GF-D8 (cell line): ENCODE measurements around the gene KDM1A.
A peak's percentile ranks its signal among the peaks of the same experiment; 100 is the strongest.

Experiments used
- DNase-seq: peaks from one replicate; lab custom pipeline; 2025; lab: John Stamatoyannopoulos, UW

The KDM1A gene

DNA sequence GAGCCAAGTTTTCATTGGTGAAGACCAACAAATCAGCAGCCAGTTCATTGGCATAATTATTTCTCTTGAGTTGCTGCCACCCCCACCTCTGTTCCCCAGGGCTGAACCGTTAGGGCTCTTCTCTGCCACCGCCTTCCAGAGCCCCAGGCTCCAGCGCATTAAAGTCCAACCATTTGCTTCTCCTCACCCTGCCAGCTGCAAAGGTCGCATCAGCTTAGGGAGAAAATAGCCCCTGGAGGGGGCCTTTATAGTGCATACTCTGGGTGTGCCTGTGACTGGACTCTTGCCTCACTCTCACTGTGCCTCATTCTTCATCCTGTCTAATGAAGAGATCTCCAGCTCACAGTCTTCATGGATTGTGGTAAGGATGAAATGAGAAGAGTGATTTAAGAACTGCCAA lies 50.4 kb downstream of the KDM1A start:
- DNase-seq, result no peak

DNA sequence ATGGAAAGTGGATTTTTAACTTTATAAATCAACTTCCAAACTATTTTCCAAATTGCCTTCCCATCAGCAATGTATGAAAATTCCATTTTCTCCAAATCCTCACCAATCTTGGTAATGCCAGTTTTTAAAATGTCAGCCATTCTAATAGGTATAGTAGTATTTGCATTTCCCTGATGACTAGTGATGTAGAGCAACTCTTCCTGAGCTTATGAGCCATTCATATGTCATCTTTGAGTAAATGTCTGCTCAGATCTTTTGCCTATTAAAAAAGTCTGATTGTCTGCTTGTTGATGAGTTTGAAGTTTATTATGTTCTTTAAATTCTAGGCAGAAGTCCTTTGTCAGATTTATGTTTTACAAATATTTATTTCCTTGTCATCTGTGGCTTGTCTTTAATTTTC lies 54.7 kb downstream of the KDM1A start:
- DNase-seq, result no peak

DNA sequence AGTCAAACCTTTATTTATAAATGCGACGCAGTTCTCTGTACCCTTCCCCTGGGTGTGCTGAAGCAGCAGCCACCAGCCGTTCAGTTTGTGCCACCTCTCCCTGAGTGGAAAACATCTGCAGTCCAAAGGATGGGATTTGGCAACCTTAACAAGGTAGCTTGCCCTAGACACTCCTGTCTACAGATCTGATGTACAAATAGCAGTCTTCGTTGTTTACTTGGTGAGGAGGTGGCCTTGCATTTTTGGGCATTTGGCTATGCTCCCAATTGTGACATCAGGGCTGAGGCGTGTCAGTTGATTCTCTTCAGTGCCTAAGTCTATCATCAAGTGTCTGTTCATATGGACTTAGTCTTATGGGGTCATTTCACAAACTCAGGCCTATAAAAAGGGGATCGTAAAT lies 59.8 kb downstream of the KDM1A start:
- no peak for DNase-seq

DNA sequence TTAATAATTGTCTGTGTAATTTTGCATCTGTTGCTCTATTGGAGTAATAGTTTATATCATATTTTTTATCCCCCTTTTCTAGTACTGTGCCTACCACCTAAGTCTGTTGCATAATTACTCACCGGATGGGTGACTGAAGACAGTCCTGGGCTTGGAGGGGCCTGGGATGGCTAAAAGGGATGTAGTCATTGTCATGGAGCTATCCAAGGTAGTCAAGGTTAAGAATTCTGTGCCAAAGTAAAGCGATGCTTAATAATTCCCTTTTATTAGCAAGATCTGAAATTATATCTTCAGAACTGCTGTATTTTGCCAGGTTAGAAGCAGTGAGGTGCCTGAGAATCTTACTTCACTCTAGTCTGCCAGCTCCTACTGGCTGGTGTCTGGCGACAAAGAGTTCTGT lies 61.6 kb downstream of the KDM1A start:
- no peak for DNase-seq

DNA sequence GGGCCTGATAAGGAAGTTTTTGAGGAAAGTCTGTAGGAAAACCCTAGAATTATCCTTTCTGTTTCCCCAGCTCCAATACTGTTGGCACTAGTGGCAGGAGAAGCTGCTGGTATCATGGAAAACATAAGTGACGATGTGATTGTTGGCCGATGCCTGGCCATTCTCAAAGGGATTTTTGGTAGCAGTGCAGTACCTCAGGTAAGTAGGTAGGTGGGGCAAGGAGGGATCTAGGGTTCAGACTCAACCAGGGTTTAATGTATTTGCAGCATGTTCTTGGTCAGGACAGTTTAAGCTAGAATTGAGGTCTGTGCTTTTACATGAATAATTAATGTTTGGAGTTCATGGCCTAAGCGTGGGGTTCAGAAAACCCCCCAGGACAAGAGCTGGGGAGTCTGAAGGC lies 62.1 kb downstream of the KDM1A start:
- no peak for DNase-seq

DNA sequence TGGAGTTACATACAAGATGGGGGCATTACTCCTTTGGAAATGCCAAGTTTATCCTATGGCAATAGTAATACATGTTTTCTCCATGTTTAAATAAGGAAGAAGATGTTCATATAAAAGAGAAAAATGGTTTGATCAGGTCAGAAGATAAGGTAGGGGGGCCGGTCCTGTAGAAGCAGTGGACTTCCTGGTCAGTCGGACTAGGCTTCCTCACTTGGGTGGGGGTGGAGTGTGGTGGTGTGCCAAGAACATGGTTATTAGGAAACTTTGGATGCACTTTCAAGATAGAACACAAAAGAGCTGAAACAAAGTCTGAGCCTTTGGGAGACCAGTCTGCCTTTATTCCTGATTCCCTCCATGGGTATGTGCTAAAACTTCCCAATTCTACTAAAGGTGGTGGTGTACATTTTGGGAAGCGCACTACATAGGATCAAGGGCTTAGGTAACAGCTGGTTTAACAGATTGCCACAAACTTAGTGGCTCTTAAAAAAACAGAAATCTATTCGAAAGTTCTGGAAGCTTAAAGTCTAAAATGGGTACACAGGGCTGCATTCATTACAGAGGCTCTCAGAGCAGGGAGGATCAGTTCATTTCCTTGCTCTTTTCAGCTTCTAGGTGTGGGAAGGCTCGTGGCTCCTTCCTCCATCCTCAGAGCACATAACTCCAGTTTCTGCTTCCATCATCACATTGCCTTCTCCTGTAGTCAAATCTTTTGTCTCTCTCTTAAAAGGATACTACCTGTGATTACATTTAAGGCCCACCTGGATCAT lies 64.6 kb downstream of the KDM1A start:
- DNase-seq, result no peak

DNA sequence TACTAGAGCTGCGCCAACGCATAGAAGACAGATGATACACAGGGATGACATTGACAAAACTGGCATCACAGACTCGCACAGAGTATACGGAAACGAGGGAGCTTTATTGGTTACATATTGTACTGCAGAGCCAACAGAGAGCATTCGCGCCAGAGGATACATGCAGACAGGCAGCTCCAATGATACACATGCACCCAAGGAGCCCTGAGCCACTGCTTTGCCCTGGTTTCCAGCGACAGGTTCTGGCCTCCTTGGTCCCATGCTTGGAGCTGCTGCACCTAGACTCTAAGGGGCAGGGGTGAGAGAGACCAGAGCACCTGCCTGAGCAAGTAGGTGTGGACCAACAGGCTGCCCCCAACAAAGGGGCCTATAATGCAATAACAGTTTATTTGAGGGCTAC lies 65.6 kb downstream of the KDM1A start:
- DNase-seq, result no peak

DNA sequence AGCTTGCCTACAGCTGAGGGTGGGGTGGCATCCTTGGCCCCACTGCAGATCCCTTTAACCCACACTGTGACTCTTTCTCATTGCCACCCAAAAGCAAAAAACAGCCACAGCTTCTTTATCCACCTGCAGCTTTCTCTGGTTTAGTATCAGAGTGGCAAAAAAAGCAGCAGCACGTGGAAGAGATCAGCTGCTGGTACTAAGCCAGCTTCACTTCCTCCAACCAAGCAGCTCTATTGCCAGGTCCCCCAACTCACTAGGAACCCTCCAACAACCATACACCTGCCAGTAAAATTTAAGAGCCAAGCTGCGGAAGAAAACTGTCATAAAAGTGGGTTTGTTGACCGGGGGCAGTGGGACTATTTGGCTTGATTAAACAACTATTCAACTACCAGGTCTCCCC lies 66.4 kb downstream of the KDM1A start:
- DNase-seq, result no peak

DNA sequence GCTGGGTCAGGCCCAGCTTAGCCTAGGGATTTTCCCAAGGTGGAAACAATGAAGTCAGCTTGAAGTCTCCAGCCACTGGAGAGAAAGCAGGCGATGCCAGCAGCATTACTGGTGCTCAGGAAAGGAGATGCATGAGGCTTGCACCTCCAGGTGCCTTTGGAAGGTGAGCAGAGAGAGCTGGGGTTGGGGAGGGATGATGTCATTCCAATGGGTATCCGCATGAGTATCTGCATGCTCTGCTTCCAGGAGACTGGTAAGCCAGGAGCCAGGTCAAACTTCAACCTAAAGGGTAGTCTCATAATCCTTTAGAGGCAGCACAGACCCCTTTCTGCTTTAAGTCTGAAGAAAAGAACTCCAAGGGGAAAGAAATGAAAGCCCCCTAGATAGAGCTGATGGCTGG lies 68.8 kb downstream of the KDM1A start:
- no peak for DNase-seq

DNA sequence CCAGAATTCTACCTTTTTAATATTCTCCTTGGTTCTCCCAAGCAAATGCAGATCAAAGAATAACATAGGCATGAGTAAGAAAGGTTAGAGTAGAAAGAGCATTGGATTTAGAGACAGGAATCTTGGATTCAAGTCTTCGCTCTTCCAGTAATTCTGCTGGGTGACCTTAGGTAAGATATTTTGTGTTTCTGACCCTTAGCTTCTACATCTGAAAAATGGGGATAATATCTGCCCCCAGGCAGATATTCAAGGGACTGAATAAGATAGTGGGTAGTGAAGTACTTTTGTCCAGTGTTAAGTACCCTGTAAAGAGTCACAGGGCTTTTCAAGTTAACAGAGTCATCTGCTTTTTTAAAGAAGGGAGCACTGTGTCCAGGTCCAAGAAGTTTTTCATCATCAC lies 70.8 kb downstream of the KDM1A start:
- DNase-seq, result no peak

DNA sequence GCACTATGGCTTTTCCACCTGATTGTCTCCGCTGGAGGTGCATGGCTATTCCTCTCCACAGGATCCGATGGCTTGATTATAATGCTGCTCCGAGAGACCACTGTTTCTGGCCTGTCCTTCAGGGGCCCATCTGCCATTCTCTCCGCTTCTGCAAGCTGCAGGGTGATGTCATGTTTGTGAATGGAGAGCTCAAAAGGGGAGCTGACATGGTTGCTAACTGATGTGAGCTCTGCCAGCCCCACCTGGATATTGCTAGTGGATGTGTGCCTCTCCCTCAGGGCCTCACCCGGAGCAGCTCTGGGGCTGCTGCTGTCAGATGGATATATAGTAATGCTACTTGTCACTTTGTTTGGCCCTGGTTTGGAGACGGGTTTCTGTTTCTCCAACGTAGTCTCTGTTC lies 72.3 kb downstream of the KDM1A start:
- no peak for DNase-seq

DNA sequence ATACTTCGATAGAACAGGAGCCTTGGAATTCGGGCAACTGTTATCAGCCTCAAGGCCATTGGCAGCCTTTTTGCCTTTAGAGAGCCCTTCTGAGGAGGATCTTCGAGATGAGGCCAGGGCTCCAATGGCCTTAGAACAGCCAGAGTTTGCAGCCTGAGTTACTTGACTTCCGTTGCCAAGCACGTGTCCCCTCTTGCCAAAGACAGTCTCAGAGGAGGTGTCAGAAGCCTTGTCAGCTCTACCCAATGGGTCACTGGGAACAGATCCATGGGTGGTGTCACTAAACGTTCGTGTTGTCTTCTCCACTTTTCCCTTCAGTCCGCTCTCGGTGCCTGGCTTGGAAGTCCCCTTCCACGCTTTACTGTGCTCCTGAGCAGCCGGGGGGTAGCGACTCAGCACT lies 73.2 kb downstream of the KDM1A start:
- no peak for DNase-seq

DNA sequence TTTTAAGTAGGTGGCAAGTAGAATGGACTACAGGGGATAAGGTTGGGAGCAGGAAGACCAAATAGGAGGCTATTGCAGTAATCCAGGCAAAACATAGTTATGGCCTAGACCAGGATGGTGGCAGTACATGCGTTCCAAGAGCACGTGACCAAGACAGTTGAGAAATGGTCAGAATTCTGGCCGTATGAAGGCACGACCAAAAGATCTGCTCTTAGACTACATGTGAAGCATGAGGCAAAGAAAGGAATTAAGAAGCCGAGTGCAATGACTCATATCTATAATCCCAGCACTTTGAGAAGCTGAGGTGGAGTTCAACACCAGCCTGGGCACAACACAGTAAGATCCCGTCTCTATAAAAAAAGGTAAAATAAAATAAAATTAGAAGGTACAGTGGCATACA lies 78.0 kb downstream of the KDM1A start:
- no peak for DNase-seq

DNA sequence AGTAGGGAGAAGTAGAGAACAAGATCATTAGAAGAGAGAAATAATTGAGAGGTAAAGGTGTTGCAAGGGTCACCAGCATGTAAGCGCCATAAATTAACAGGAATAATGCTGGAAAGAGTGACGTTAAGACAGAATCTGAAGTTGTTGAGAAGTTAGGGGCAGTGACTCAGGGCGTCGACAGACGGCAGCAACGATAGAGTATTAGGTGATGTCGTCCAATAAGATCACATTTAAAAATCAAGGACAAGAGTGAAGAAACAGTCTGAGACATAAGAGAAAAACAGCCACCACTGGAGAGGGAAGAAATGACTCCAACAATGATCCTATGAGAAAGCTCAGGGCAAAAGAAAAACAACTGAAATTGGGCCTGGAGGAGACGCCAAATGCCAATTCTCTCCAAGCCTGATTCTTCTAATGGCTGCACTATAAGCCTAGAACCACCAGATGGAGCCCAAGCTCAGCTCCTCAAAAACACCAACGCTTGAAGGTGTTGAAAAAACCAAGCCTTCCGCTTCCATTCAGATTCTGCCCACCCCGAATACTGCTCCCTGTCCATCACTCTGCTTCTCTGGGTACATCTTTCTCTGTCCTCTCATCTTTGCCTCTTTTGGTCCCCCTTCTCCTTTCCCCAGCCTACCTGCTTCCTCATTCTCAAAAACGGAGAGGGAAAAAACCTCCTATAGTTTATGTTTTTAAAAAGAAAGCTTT lies 79.3 kb downstream of the KDM1A start:
- DNase-seq, result no peak

DNA sequence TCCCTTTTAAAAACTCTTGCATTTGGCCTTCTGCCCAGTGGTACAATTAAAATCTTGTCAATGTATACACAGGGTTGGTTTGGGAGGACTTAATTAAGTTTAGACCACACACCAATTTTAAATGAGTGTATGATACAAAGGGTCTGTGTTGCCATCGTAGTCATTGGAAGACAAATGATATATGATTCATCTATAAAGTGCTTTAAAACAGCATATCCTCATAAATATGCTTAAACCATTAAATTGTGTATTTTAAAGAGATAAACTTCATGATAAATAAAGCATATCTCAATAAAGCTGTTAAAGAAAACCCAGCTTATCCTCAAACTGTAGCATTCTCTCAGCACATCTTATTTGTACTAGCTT lies 79.9 kb downstream of the KDM1A start:
- no peak for DNase-seq

DNA sequence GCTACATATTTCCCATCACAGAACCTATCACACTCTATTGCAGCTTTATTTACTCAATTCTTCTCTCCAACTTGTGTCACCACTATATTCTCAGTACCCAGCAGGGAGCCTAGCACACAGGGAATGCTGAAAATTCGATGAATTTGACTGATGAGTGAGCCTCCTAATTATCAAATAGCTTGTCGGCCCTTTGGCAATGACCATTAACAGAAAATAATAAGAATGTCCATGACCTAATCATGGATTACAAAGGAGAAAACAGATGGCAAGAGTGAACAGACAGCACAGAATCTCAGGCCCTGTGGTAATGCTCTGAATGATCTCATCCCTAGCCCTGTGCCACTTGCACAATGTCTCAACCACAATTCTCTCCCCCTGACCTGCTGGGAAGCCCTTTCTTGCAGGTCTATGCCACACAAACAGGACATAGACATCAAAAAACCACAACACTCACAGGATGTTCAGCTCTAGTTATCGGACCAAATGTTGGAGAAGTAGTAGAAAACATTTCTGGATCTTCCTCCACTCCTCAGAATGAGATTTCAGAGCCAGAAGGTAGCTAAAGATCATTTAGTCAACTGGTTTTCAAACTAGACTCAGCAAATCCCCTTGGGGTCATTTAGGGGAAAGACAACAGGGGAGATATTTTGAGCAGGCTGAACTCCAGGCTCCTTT lies 80.9 kb downstream of the KDM1A start:
- DNase-seq, result peak; percentile 75

DNA sequence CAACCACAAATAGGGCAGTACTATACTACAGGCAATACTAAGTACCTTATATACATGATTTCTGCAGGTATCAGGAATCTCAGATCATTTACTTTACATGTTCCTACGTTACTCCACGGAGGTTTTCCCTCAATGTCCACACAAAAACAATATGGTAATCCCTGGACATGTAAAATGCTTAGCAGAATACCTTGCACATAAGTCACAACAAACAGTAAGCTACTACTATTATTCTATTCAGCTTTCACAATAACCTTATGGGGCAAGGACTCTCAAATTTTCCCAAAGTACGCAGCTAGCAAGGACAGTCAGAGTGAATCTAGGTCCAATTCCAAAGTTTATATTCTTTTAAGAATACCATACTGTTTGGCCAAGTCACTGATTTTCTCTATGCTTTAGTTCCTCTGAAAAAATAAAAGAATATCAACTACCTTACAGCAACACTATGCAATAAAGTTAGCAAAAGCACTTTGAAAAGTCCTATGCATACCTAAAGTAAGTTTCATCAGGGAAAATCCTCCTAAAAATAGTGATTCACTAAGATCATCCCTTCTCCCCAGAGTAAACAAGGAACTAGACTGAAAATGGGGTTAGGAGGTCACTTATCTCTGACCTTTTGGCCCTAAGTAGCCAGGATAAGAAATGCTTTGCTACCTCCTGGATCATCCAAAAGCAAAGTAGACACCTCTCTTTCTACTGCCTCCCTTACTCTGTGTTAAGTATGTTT lies 82.0 kb downstream of the KDM1A start:
- DNase-seq, result no peak

DNA sequence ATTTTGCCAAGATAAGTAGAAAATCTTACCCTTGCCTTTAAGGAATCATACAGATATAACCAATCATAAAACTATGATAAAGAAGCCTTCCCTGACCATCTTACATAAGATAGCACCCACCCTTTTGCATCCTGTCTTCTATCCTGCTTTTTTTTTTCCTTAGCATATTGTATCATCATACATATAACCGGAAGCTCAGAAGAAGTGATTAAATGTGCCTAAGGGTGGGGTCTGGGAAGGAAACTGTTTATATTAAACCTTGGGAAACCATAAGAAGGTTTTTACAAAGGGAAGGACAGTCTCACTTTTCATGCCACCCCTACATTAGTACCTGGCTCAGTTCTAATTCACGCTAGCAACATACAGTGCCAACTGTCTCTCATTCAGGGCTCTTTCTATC lies 82.6 kb downstream of the KDM1A start:
- no peak for DNase-seq

DNA sequence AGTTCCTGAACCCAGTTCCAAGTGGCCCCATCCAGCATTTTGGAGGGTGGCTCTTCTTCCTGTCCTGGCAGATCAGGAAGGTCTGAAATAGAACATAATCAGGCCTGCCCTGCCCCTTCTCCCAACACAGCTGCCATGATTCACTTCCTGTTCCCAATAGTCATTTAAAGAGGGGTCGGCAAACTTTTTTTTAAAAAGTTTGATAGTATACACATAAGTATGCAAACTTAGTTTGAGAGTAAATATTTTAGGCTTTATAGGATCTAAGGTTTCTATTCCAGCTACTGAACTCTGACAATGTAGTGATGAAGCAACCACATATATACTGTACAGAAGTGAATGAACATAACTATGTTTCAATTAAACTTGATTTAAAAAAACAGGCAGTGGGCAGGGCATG lies 83.0 kb downstream of the KDM1A start:
- no peak for DNase-seq

DNA sequence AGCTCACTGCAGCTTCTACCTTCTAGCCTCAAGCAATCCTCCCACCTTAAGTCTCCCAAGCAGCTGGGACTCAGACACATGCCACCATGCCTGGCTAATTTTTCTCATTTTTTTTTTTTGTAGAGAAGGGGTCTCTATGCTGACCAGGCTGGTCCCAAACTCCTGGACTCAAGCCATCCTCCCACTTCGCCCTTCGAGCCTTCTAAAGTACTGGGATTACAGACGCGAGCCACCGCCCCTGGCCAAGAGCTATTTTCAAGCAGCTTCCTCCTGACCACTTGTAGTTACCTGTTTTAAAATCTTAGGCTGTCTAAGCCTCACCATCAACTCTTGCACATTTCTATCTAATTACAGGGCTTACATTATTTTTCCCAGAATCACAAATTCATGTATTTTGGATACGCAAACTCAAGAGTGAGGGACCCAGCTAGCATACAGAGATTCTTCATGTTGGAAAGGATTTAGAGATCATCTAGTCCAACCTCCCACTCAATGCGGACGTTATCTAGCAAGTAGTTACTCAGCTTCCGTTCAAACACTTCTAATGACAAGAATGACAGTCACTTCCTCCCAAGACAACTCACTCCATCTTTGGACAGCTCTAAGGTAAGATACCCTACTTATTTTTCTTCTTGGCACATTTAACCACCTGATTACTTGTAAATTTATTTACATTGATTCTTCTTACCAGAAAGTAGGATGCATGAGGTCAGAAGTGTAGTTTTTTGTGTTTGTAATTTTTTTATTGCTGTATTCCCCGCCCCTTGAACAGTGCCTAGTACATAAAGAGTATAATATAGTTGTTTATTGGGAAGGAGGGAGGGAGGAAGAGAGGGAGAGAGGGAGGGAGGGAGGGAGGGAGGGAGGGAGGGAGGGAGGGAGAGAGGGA lies 84.0 kb downstream of the KDM1A start:
- DNase-seq, result peak; percentile 9

DNA sequence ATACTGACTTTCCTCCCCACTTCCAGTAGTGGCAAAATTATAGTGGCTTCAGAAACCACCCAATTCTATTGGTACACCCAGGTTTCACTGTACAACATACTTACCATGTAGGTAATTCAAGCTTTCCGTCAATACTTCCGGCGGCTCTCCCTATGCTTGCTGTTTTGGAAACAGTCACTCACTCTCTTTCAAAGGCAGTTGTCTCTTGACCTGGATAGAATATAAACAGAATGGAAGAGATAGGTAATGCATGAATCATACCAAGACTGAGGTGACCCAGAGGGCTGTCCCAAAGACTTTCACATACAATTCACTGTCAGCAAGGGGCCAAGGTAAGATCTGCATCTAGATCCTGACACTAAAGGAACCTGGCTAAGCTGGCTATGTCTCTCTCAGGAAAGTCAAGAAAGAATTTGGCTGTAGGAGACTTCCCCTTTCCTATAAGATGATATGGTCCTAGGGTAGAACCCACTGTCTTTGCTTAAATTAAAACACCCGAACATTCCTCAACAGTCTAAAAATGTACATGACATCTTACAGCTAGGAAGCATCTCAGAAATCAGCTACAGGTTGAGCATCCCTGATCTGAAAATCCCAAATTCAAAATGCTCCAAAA lies 89.8 kb downstream of the KDM1A start:
- DNase-seq, result no peak
